Lower lobe of right lung (tissue), 2 donors: ENCODE data around the gene ESRRA. TPM values are rescaled to one million over a fixed set of nuclear protein-coding genes. Genes with fewer than 3 reads are reported as not detected.
A peak's percentile ranks its signal among the peaks of the same experiment; 100 is the strongest.

Experiments
- ATAC-seq, 2 donors: fragments of 200-7000 bp; cut with Tn5 transposase; one replicate each; pipeline ENCODE4 v1.9.1; 2020 to 2022; ENCODE audit warnings: mild to moderate bottlenecking in 2 of 2, moderate library complexity in 2 of 2
- DNase-seq: peaks from one replicate; pipeline ENCODE4 v3.0.0-alpha.2; 2020
- H3K27ac ChIP-seq: fragments of 200-600 bp; one replicate; pipeline ENCODE4 v1.8.0; 2022
- H3K27me3 ChIP-seq: fragments of 200-600 bp; one replicate; pipeline ENCODE4 v1.8.0; 2022; ENCODE audit warnings: low read depth
- H3K36me3 ChIP-seq: fragments of 200-600 bp; one replicate; pipeline ENCODE4 v1.8.0; 2022; ENCODE audit warnings: mild to moderate bottlenecking
- H3K4me1 ChIP-seq: fragments of 200-600 bp; one replicate; pipeline ENCODE4 v1.8.0; 2022
- H3K4me3 ChIP-seq: fragments of 200-600 bp; one replicate; pipeline ENCODE4 v1.8.0; 2022; ENCODE audit warnings: mild to moderate bottlenecking
- H3K9me3 ChIP-seq: fragments of 200-600 bp; one replicate; pipeline ENCODE4 v1.8.0; 2022
- intact Hi-C: fragments of 100-400 bp; cut with DNase I; formaldehyde crosslinking; loops from one replicate; pipeline ENCODE4 v1.11.0; 2022
- total RNA-seq: library from RNA; stranded (reverse); fragmentation: NEBNext Ultra II Directional; extraction: Animal tissue kit (Norgen Biotek cat#: 25700); gene quantifications from one replicate; pipeline ENCODE4 v1.2.1, GENCODE V29; 2021
- TF ChIP-seq, protein P1 (sequence below): fragments of 200-600 bp; IDR thresholded peaks from one replicate; pipeline ENCODE4 v1.8.0; 2022; ENCODE audit warnings: antibody characterized with exemption, mild to moderate bottlenecking
- donor health status: DM: no; HTN: yes; CAD: no; lungs with severe emphysema.

ESRRA gene
- total RNA-seq, 1 donor from 2014 or later = 47.9 TPM

DNA sequence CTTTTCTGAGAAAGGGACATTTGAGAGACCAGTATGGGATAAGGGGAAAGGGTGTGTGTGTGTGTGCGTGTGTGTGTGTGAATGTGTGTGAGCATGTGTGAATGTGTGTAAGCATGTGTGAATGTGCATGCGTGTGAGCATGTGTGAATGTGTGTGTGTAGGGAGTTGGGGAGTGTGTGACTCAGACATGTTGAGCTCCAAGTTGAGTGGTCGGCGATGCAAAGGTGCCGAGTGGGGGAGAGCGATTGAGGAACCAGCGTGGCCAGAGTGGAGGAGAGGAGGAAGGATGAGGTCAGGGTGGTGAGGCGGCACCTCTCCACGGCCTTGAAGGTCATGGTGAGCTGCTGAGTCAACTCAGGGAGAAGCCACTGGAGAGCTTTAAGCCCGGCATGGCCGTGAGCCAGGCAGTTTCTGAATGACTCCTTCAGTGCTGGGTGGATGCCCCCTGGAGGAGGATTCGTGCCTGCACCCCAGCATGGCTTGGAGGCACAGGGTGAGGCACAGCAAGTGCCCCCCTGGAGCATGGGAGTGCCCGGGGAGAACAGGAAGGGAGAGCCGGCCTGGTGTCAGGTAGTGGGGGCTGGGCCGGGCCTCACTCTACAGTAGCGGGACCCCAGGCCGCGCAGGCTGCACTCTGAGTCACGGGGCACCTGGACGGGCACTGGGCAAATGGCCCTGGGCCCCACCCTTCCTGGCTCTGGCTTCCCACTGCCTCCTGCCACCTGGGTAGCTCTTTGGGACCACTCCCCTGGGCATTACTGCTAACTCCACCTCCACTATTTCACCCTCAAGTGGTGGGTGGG is 26.4 kb downstream of the ESRRA start:
- Histone ChIP-seq H3K27me3 (no peaks in the 10 kb centered on the region), H3K4me3 (no peak overlapping the region), H3K4me1 (peaks cover 21% of the 10 kb centered on the region), H3K9me3 (no peaks in the 10 kb centered on the region), H3K27ac (peak overlapping the region; percentile 69), H3K36me3 (no peaks in the 10 kb centered on the region)
- ATAC-seq (peak; percentile 89 to 90), DNase-seq (peak; percentile 94)
- intact Hi-C loops = no loop called here
- TF ChIP-seq, protein P1, sequence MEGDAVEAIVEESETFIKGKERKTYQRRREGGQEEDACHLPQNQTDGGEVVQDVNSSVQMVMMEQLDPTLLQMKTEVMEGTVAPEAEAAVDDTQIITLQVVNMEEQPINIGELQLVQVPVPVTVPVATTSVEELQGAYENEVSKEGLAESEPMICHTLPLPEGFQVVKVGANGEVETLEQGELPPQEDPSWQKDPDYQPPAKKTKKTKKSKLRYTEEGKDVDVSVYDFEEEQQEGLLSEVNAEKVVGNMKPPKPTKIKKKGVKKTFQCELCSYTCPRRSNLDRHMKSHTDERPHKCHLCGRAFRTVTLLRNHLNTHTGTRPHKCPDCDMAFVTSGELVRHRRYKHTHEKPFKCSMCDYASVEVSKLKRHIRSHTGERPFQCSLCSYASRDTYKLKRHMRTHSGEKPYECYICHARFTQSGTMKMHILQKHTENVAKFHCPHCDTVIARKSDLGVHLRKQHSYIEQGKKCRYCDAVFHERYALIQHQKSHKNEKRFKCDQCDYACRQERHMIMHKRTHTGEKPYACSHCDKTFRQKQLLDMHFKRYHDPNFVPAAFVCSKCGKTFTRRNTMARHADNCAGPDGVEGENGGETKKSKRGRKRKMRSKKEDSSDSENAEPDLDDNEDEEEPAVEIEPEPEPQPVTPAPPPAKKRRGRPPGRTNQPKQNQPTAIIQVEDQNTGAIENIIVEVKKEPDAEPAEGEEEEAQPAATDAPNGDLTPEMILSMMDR = peak; percentile 70

DNA sequence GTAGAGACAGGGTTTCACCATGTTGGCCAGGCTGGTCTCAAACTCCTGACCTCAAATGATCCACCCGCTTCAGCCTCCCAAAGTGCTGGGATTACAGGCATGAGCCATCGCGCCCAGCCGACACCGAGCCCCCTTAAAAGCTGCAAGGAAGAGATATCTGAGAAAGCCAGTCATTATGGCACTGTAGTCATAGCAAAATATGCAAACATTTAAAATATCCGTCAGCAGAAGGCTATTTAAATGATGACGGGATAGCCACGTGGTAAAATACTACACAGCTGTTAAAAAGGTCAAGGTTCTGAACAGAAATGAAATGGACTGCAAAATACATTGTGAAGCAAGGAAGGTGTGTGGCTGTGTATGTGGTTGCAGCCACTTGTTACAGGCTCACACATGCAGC is 28.2 kb downstream of the ESRRA start:
- Histone ChIP-seq H3K27me3 (no peaks in the 10 kb centered on the region), H3K36me3 (no peaks in the 10 kb centered on the region), H3K9me3 (no peaks in the 10 kb centered on the region), H3K4me3 (no peak overlapping the region), H3K27ac (no peak overlapping the region), H3K4me1 (peaks cover 21% of the 10 kb centered on the region)
- DNase-seq (no peak), ATAC-seq (no peak)
- intact Hi-C loops = no loop called here
- TF ChIP-seq, protein P1 = no peak

DNA sequence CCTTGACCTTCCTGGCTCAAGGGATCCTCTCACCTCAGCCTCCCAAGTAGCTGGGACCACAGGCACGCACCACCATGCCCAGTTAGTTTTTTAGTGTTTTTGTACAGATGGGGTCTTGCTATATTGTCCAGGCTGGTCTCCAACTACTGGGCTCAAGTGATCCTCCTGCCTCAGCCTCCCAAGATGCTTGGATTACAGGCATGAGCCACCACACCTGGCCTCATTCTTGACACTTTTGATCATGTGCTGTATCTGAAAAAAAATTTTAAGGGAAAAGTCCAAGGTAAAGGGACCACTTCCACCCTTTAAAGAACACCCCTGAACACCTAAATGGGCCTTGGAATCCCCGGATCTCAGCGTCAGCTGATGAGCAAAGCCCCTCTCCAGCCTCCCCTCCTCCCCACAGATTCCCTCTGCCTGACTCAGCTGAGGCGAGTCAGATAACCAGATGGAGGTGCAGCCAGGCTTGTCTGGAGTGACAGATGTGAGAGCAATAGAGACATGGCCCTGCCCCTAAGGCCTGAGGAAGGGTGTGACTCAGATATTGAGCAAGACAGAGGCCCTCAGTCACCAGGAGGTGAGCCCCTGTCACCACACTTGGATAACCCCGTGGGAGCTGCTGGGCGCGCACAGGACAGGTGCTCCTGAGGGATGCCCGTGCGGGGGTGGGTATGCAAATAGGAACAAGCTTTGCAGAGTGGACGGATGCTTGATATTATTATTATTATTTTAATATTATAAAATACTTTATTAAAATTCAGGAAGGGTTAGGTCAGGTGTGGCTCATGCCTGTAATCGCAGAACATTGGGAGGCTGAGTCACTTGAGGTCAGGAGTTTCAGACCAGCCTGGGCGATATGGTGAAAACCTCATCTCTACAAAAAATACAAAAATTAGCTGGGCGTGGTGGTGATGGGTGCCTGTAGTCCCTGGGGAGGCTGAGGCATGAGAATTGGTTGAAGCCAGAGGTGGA is 29.7 kb downstream of the ESRRA start:
- H3K4me3 ChIP-seq = no peak overlapping the region
- peak; percentile 79 for DNase-seq
- H3K27me3 ChIP-seq = no peaks in the 10 kb centered on the region
- H3K9me3 ChIP-seq = no peaks in the 10 kb centered on the region
- intact Hi-C loops = no loop called here
- TF ChIP-seq, protein P1 = no peak
- ATAC-seq = peak; percentile 86 to 87
- H3K36me3 ChIP-seq = no peaks in the 10 kb centered on the region
- no peak overlapping the region for H3K27ac ChIP-seq
- peaks cover 29% of the 10 kb centered on the region for H3K4me1 ChIP-seq

DNA sequence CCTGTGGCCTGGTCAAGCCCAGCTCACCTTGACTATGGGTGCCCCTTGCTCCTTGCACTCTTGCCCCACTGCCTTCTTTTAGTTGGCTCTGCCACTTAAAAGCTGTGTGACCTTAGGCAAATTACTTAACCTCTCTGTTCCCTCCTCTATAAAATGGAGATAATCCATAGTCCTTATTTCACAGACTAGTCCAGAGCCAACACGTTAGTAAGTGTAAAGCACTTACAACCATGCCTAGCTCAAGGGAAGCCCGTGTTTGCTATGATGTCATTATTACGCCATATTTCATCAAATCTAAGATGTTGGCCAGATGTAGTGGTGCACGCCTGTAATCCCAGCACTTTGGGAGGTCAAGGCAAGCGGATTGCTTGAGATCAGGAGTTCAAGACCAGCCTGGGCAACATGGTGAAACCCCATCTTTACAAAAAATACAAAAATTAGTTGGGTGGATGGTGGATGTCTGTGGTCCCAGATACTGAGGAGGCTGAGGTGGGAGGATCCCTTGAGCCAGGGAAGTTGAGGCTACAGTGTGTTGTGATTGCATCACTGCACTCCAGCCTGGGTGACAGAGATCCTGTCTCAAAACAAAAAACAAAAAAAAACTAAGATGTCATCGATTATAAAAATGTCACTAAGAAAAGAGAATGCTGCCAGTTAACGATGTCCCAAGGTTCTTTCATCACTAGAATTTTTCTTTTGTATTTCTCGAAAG is 32.4 kb downstream of the ESRRA start:
- Histone ChIP-seq H3K27ac (no peak overlapping the region), H3K9me3 (no peaks in the 10 kb centered on the region), H3K4me3 (no peak overlapping the region), H3K4me1 (peaks cover 33% of the 10 kb centered on the region), H3K27me3 (no peaks in the 10 kb centered on the region), H3K36me3 (no peaks in the 10 kb centered on the region)
- ATAC-seq = no peak
- intact Hi-C loops = no loop called here
- TF ChIP-seq, protein P1 = no peak
- no peak for DNase-seq

DNA sequence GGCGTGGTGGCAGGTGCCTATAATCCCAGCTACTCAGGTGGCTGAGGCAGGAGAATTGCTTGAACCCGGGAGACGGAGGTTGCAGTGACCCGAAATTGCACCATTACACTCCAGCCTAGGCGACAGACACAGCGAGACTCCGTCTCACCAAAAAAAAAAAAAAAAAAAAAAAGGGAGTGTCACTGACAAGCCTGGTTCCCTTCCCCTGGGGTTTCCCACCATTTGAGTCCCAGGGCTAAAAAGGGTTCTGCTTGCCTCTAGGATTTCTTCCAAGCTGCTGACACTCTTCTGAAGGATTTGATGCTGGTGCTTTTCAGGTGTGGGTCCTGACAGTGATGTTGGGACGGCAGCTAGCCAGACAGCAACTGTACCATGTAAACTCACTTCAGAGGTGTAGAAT is 33.4 kb downstream of the ESRRA start:
- Histone ChIP-seq H3K27me3 (no peaks in the 10 kb centered on the region), H3K4me3 (no peak overlapping the region), H3K27ac (no peak overlapping the region), H3K4me1 (peaks cover 38% of the 10 kb centered on the region), H3K9me3 (no peaks in the 10 kb centered on the region), H3K36me3 (peaks cover 6% of the 10 kb centered on the region)
- TF ChIP-seq, protein P1 = no peak
- intact Hi-C loops = no loop called here
- ATAC-seq (no peak), DNase-seq (no peak)
